Hepatocyte (in vitro differentiated cells): ENCODE results near the gene FALEC. TPM values are rescaled to one million over a fixed set of nuclear protein-coding genes. Genes with fewer than 3 reads are reported as not detected.

Experiments
- DNase-seq: peaks from one replicate; pipeline ENCODE4 v3.0.0-alpha.2; 2016; ENCODE audit warnings: low spot score
- H2AFZ ChIP-seq: fragments of 200-600 bp; sonication (generic); 2 replicates; pipeline ENCODE4 v1.6.0; 2016; ENCODE audit warnings: antibody characterized with exemption, mild to moderate bottlenecking
- H3K27ac ChIP-seq: fragments of 200-600 bp; sonication (generic); 2 replicates; pipeline ENCODE4 v1.5.1; 2016; ENCODE audit warnings: mild to moderate bottlenecking
- H3K27me3 ChIP-seq: fragments of 200-600 bp; sonication (generic); 2 replicates; pipeline ENCODE4 v1.6.1; 2016
- H3K36me3 ChIP-seq: fragments of 200-600 bp; sonication (generic); replicated peaks from 2 replicates; pipeline ENCODE4 v1.5.1; 2016; ENCODE audit warnings: low read depth; ENCODE audit not compliant: insufficient read depth
- H3K4me1 ChIP-seq: fragments of 200-600 bp; sonication (generic); 2 replicates; pipeline ENCODE4 v1.5.1; 2016; ENCODE audit warnings: mild to moderate bottlenecking, moderate library complexity; ENCODE audit not compliant: insufficient read depth
- H3K4me2 ChIP-seq: fragments of 200-600 bp; sonication (generic); 2 replicates; pipeline ENCODE4 v1.6.0; 2016
- H3K4me3 ChIP-seq: fragments of 200-600 bp; sonication (generic); 2 replicates; pipeline ENCODE4 v1.5.1; 2016; ENCODE audit warnings: mild to moderate bottlenecking
- H3K79me2 ChIP-seq: fragments of 200-600 bp; sonication (generic); 2 replicates; pipeline ENCODE4 v1.6.0; 2017; ENCODE audit warnings: mild to moderate bottlenecking
- H3K9me2 ChIP-seq: fragments of 200-600 bp; sonication (generic); replicated peaks from 2 replicates; pipeline ENCODE4 v1.6.0; 2017; ENCODE audit warnings: mild to moderate bottlenecking; ENCODE audit not compliant: insufficient read depth
- H3K9me3 ChIP-seq: fragments of 200-600 bp; sonication (generic); 2 replicates; pipeline ENCODE4 v1.5.1; 2016; ENCODE audit warnings: low read depth, mild to moderate bottlenecking
- H4K20me1 ChIP-seq: fragments of 200-600 bp; sonication (generic); 2 replicates; pipeline ENCODE4 v1.6.0; 2016; ENCODE audit warnings: mild to moderate bottlenecking; ENCODE audit not compliant: insufficient read depth, poor library complexity, severe bottlenecking
- EZH2 ChIP-seq: fragments of 200-600 bp; sonication (generic); IDR thresholded peaks from 2 replicates; pipeline ENCODE4 v1.6.1; 2016; ENCODE audit warnings: antibody characterized with exemption, mild to moderate bottlenecking, borderline replicate concordance
- EZH2phosphoT487 ChIP-seq: fragments of 200-600 bp; sonication (generic); IDR thresholded peaks from one replicate; pipeline ENCODE4 v1.6.1; 2018; ENCODE audit warnings: antibody characterized with exemption, mild to moderate bottlenecking, low read depth, moderate library complexity; ENCODE audit not compliant: unreplicated experiment, severe bottlenecking
- WGBS: methylation state at CpG from one replicate; pipeline ENCODE4 v1.1.6; 2016; ENCODE audit warnings: low lambda C conversion rate; ENCODE audit errors: missing lambda C conversion rate; 5-methylcytosine and 5-hydroxymethylcytosine counted together
- polyA plus RNA-seq: library from polyadenylated mRNA; unstranded; fragments of >200 nt; fragmentation: Nextera tagmentation; extraction: Ambion mirVana; gene quantifications from 2 replicates; pipeline ENCODE4 v1.2.1, GENCODE V29; 2016
- total RNA-seq: library from RNA; depleted of rRNA; stranded (reverse); fragments of >200 nt; gene quantifications from 2 replicates; pipeline ENCODE4 v1.2.3, GENCODE V29; 2014
- TF ChIP-seq, protein P1 (sequence below): fragments of 200-600 bp; sonication (generic); IDR thresholded peaks from 2 replicates; pipeline ENCODE4 v1.5.1; 2016; ENCODE audit warnings: antibody characterized with exemption, mild to moderate bottlenecking; ENCODE audit not compliant: poor library complexity

FALEC gene
- total RNA-seq (not detected in 2 replicates), polyA plus RNA-seq (0.39 TPM in 1 of 2 replicates, not detected in the other)

GRCh38 chr1:150515328-150516049, at the start of gene FALEC:
Gene FALEC (plus strand): TSS chr1:150515752.
- Histone ChIP-seq H3K4me1 (peaks cover 11% of the 10 kb centered on the region), H4K20me1 (no peaks in the 10 kb centered on the region), H3K4me3 (peak within 1 kb of the TSS; percentile 52), H3K27ac (peak within 1 kb of the TSS; percentile 47), H3K27me3 (no peaks in the 10 kb centered on the region), H3K79me2 (no peaks in the 10 kb centered on the region), H3K9me2 (no peaks in the 10 kb centered on the region), H2AFZ (peak within 1 kb of the TSS; percentile 85), H3K9me3 (no peaks in the 10 kb centered on the region), H3K4me2 (peak within 1 kb of the TSS; percentile 92), H3K36me3 (no peaks in the 10 kb centered on the region)
- WGBS: under 1% methylated on average over 48 of the region's 54 CpGs
- peak; percentile 99 for DNase-seq
- TF ChIP-seq, protein P1, sequence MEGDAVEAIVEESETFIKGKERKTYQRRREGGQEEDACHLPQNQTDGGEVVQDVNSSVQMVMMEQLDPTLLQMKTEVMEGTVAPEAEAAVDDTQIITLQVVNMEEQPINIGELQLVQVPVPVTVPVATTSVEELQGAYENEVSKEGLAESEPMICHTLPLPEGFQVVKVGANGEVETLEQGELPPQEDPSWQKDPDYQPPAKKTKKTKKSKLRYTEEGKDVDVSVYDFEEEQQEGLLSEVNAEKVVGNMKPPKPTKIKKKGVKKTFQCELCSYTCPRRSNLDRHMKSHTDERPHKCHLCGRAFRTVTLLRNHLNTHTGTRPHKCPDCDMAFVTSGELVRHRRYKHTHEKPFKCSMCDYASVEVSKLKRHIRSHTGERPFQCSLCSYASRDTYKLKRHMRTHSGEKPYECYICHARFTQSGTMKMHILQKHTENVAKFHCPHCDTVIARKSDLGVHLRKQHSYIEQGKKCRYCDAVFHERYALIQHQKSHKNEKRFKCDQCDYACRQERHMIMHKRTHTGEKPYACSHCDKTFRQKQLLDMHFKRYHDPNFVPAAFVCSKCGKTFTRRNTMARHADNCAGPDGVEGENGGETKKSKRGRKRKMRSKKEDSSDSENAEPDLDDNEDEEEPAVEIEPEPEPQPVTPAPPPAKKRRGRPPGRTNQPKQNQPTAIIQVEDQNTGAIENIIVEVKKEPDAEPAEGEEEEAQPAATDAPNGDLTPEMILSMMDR: no peak
- no peak for TF ChIP-seq EZH2
- no peak for TF ChIP-seq EZH2phosphoT487

- Histone ChIP-seq H3K4me1 (no peaks in the 10 kb centered on the region), H3K9me2 (no peaks in the 10 kb centered on the region), H3K4me2 (no peak overlapping the region), H3K27ac (no peak overlapping the region), H3K4me3 (no peak overlapping the region), H4K20me1 (no peaks in the 10 kb centered on the region), H3K36me3 (no peaks in the 10 kb centered on the region), H3K79me2 (peaks cover 3% of the 10 kb centered on the region), H3K27me3 (no peaks in the 10 kb centered on the region), H2AFZ (no peak overlapping the region), H3K9me3 (no peaks in the 10 kb centered on the region)
- TF ChIP-seq EZH2phosphoT487: no peak
- no peak for TF ChIP-seq EZH2
- TF ChIP-seq, protein P1: no peak
- DNase-seq: no peak
These were observed 48.6 kb upstream of the FALEC start for GRCh38 chr1:150466964-150467363.

GRCh38 chr1:150469291-150469690, 46.3 kb upstream of the FALEC start:
- Histone ChIP-seq H3K4me1 (no peaks in the 10 kb centered on the region), H3K9me3 (no peaks in the 10 kb centered on the region), H3K27ac (no peak overlapping the region), H3K9me2 (no peaks in the 10 kb centered on the region), H3K4me2 (no peak overlapping the region), H2AFZ (no peak overlapping the region), H3K36me3 (no peaks in the 10 kb centered on the region), H3K27me3 (no peaks in the 10 kb centered on the region), H3K79me2 (peaks cover 3% of the 10 kb centered on the region), H3K4me3 (no peak overlapping the region), H4K20me1 (no peaks in the 10 kb centered on the region)
- no peak for TF ChIP-seq EZH2
- TF ChIP-seq EZH2phosphoT487: no peak
- TF ChIP-seq, protein P1: no peak
- WGBS: 94% methylated on average over 1 of the region's 1 CpG
- no peak for DNase-seq
